K562 (cell line): ENCODE results near the gene LRRC10B.

Source experiments
- CTCF ChIP-seq, 3 experiments: IDR thresholded peaks in 2 of 3; conservative IDR thresholded peaks in 1 of 3; 2 replicates each; pipeline ENCODE4 v1.5.1; 2011 to 2012; ENCODE audit warnings: low read length in 3 of 3, mild to moderate bottlenecking in 3 of 3, control low read depth in 2 of 3, improper control_type of control experiment in 1 of 3, inconsistent platforms in 1 of 3, low read depth in 1 of 3, mixed read lengths in 1 of 3, moderate library complexity in 1 of 3; ENCODE audit not compliant: insufficient read depth in 2 of 3
- FOSL1 ChIP-seq: fragments of 200-800 bp; sonication (Bioruptor generic); conservative IDR thresholded peaks from 2 replicates; pipeline ENCODE4 v1.6.1; 2016; ENCODE audit warnings: missing genetic modification characterization, missing compliant biosample characterization
- TEAD4 ChIP-seq, 2 experiments: sonication (generic) in 1 of 2; formaldehyde crosslinking in 1 of 2; IDR thresholded peaks; 2 replicates each; pipeline versions ENCODE4 v1.6.1 to v1.8.0; 2012 to 2022; ENCODE audit warnings: borderline replicate concordance in 1 of 2, inconsistent platforms in 1 of 2, low read length in 1 of 2, mild to moderate bottlenecking in 1 of 2, missing genetic modification reagents in 1 of 2
- ZFX ChIP-seq: sonication (generic); formaldehyde crosslinking; IDR thresholded peaks from 2 replicates; pipeline ENCODE4 v1.8.0; 2022; ENCODE audit warnings: mild to moderate bottlenecking, missing genetic modification reagents, moderate library complexity
- ZNF175 ChIP-seq: fragments of 200-800 bp; sonication (Bioruptor generic); IDR thresholded peaks from 2 replicates; pipeline ENCODE4 v1.6.1; 2016; ENCODE audit warnings: low read depth, mild to moderate bottlenecking, missing genetic modification characterization, missing compliant biosample characterization
- ZNF232 ChIP-seq: sonication (generic); formaldehyde crosslinking; IDR thresholded peaks from 2 replicates; pipeline ENCODE4 v1.8.0; 2022; ENCODE audit warnings: mild to moderate bottlenecking, missing genetic modification reagents

GRCh38 chr11:61511383-61511782 is 2.8 kb downstream of the LRRC10B start:
- TF ChIP-seq FOSL1 (no peak), CTCF (IDR thresholded peaks at IDR 0.05 in 2 of 3, conservative IDR thresholded peaks at IDR 0.05 in 1 of 3; ENCODE audit: insufficient read depth in 2 of 3, low read depth in 1 of 3, low read length in 3 of 3) (no peak), TEAD4 (IDR thresholded peaks at IDR 0.05; ENCODE audit: low read length) (no peak), TEAD4 (CRISPR knock-in tag; IDR thresholded peaks at IDR 0.05; ENCODE audit: borderline replicate concordance) (no peak), ZNF175 (CRISPR knock-in tag) (no peak), ZNF232 (CRISPR knock-in tag) (no peak), ZFX (CRISPR knock-in tag) (no peak)
